Measurements from ENCODE around the gene OR8H1. TPM values are rescaled to one million over a fixed set of nuclear protein-coding genes. Genes with fewer than 3 reads are reported as not detected.

The OR8H1 gene
- total and polyA plus RNA-seq, 2 experiments from 2014 or later = not detected

GRCh38 chr11:56307836-56308235 lies 15.8 kb upstream of the OR8H1 start:
- H3K36me3 ChIP-seq = no peaks in the 10 kb centered on the region
- no peak for TF ChIP-seq CTCF (IDR thresholded peaks at IDR 0.05; ENCODE audit: low read depth, low read length)
- H3K27ac ChIP-seq = no peak overlapping the region

GRCh38 chr11:56296898-56297297 lies 4.8 kb upstream of the OR8H1 start:
- Histone ChIP-seq H3K4me3 (no peak overlapping the region), H3K9me3 (ENCODE audit: low read depth) (no peaks in the 10 kb centered on the region), H3K4me1 (ENCODE audit: low read depth) (no peaks in the 10 kb centered on the region), H3K27me3 (no peaks in the 10 kb centered on the region), H3K27ac (no peak overlapping the region), H3K36me3 (no peaks in the 10 kb centered on the region)
- no peak for TF ChIP-seq CTCF (IDR thresholded peaks at IDR 0.05; ENCODE audit: low read depth, low read length)
- DNase-seq (ENCODE audit: low read depth in 1 of 2, low spot score in 1 of 2) = no peak

More at GRCh38 chr11:56307836-56308235, 15.8 kb upstream of the OR8H1 start:
- no peaks in the 10 kb centered on the region for H3K27me3 ChIP-seq
- H3K9me3 ChIP-seq (ENCODE audit: low read depth) = no peaks in the 10 kb centered on the region
- no peak overlapping the region for H3K4me3 ChIP-seq
- no peak for DNase-seq (ENCODE audit: low read depth in 1 of 2, low spot score in 1 of 2)
- no peaks in the 10 kb centered on the region for H3K4me1 ChIP-seq (ENCODE audit: low read depth)

GRCh38 chr11:56273854-56274253 lies 18.2 kb downstream of the OR8H1 start, which contains the start of gene OR5T1:
TSS of gene OR5T1 (plus strand) at chr11:56274154. CDS start at chr11:56275639, 1,485 bp downstream.
- no peak within 1 kb of the TSS for H3K27ac ChIP-seq
- no peaks in the 10 kb centered on the region for H3K27me3 ChIP-seq
- DNase-seq (ENCODE audit: low read depth in 1 of 2, low spot score in 1 of 2) = no peak
- H3K4me1 ChIP-seq (ENCODE audit: low read depth) = no peaks in the 10 kb centered on the region
- H3K36me3 ChIP-seq = no peaks in the 10 kb centered on the region
- no peaks in the 10 kb centered on the region for H3K9me3 ChIP-seq (ENCODE audit: low read depth)
- H3K4me3 ChIP-seq = no peak within 1 kb of the TSS
- no peak for TF ChIP-seq CTCF (IDR thresholded peaks at IDR 0.05; ENCODE audit: low read depth, low read length)

- H3K27ac ChIP-seq = no peak overlapping the region
- no peak for DNase-seq (ENCODE audit: low read depth in 1 of 2, low spot score in 1 of 2)
- no peak overlapping the region for H3K4me3 ChIP-seq
- H3K9me3 ChIP-seq (ENCODE audit: low read depth) = no peaks in the 10 kb centered on the region
- no peaks in the 10 kb centered on the region for H3K36me3 ChIP-seq
- no peaks in the 10 kb centered on the region for H3K4me1 ChIP-seq (ENCODE audit: low read depth)
- no peak for TF ChIP-seq CTCF (IDR thresholded peaks at IDR 0.05; ENCODE audit: low read depth, low read length)
- H3K27me3 ChIP-seq = no peaks in the 10 kb centered on the region
Observed at GRCh38 chr11:56271092-56271491, 21.0 kb downstream of the OR8H1 start.

- Histone ChIP-seq H3K27me3 (no peaks in the 10 kb centered on the region), H3K36me3 (no peaks in the 10 kb centered on the region), H3K27ac (no peak within 1 kb of the TSS), H3K4me3 (no peak within 1 kb of the TSS), H3K4me1 (ENCODE audit: low read depth) (no peaks in the 10 kb centered on the region), H3K9me3 (ENCODE audit: low read depth) (no peaks in the 10 kb centered on the region)
- TF ChIP-seq CTCF (IDR thresholded peaks at IDR 0.05; ENCODE audit: low read depth, low read length) = no peak
- no peak for DNase-seq (ENCODE audit: low read depth in 1 of 2, low spot score in 1 of 2)
Observed at GRCh38 chr11:56251954-56252353, 40.1 kb downstream of the OR8H1 start, which contains the start of gene OR5T3. TSS of gene OR5T3 (plus strand) at chr11:56252254. CDS start at chr11:56252254, 0 bp downstream.

Other genes starting within 250 kb of the OR8H1 start
- not detected in 2 replicates for gene OR8I2, start 198.9 kb downstream of the OR8H1 start, total RNA-seq
- not detected in 2 replicates for gene OR8I2, start 198.9 kb downstream of the OR8H1 start, polyA plus RNA-seq
- gene OR8H2, start 188.6 kb downstream of the OR8H1 start, total RNA-seq = not detected in 2 replicates
- not detected in 2 replicates for gene OR8H2, start 188.6 kb downstream of the OR8H1 start, polyA plus RNA-seq
- gene OR8H3, start 169.9 kb downstream of the OR8H1 start, total RNA-seq = not detected in 2 replicates
- gene OR8H3, start 169.9 kb downstream of the OR8H1 start, polyA plus RNA-seq = not detected in 2 replicates
- not detected in 2 replicates for gene OR8J3, start 152.1 kb downstream of the OR8H1 start, total RNA-seq
- not detected in 2 replicates for gene OR8J3, start 152.1 kb downstream of the OR8H1 start, polyA plus RNA-seq
- gene OR8K5, start 131.9 kb downstream of the OR8H1 start, total RNA-seq = not detected in 2 replicates
- not detected in 2 replicates for gene OR8K5, start 131.9 kb downstream of the OR8H1 start, polyA plus RNA-seq
- not detected in 2 replicates for gene OR5J2, start 115.6 kb downstream of the OR8H1 start, total RNA-seq
- not detected in 2 replicates for gene OR5J2, start 115.6 kb downstream of the OR8H1 start, polyA plus RNA-seq
- gene OR5T2, start 58.0 kb downstream of the OR8H1 start, total RNA-seq = not detected in 2 replicates
- gene OR5T2, start 58.0 kb downstream of the OR8H1 start, polyA plus RNA-seq = not detected in 2 replicates
- gene OR5T3, start 40.0 kb downstream of the OR8H1 start, total RNA-seq = not detected in 2 replicates
- not detected in 2 replicates for gene OR5T3, start 40.0 kb downstream of the OR8H1 start, polyA plus RNA-seq
- not detected in 2 replicates for gene OR5T1, start 18.1 kb downstream of the OR8H1 start, total RNA-seq
- gene OR5T1, start 18.1 kb downstream of the OR8H1 start, polyA plus RNA-seq = not detected in 2 replicates
- not detected in 2 replicates for gene OR8K3, start 22.9 kb upstream of the OR8H1 start, total RNA-seq
- not detected in 2 replicates for gene OR8K3, start 22.9 kb upstream of the OR8H1 start, polyA plus RNA-seq
- not detected in 2 replicates for gene OR8K1, start 53.8 kb upstream of the OR8H1 start, total RNA-seq
- gene OR8K1, start 53.8 kb upstream of the OR8H1 start, polyA plus RNA-seq = not detected in 2 replicates
- gene OR8J1, start 62.0 kb upstream of the OR8H1 start, total RNA-seq = not detected in 2 replicates
- not detected in 2 replicates for gene OR8J1, start 62.0 kb upstream of the OR8H1 start, polyA plus RNA-seq
- not detected in 2 replicates for gene OR8U1, start 83.4 kb upstream of the OR8H1 start, total RNA-seq
- not detected in 2 replicates for gene OR8U1, start 83.4 kb upstream of the OR8H1 start, polyA plus RNA-seq
- gene OR5AL1, start 120.4 kb upstream of the OR8H1 start, total RNA-seq = not detected in 2 replicates
- not detected in 2 replicates for gene OR5AL1, start 120.4 kb upstream of the OR8H1 start, polyA plus RNA-seq
- not detected in 2 replicates for gene OR5M3, start 181.1 kb upstream of the OR8H1 start, total RNA-seq
- not detected in 2 replicates for gene OR5M3, start 181.1 kb upstream of the OR8H1 start, polyA plus RNA-seq
- not detected in 2 replicates for gene OR5M8, start 199.1 kb upstream of the OR8H1 start, total RNA-seq
- gene OR5M8, start 199.1 kb upstream of the OR8H1 start, polyA plus RNA-seq = not detected in 2 replicates

All from cardiac muscle cell (in vitro differentiated cells and primary cell).